Prostate gland (tissue), 2 donors: ENCODE results near the gene REC114. TPM values are rescaled to one million over a fixed set of nuclear protein-coding genes. Genes with fewer than 3 reads are reported as not detected.

Experiments used
- DNase-seq: peaks from one replicate; pipeline ENCODE4 v3.0.0-alpha.2; 2019; ENCODE audit warnings: low spot score
- H3K27ac ChIP-seq, 2 donors: fragments of 200-600 bp; sonication (generic); 2 replicates each; pipeline ENCODE4 v1.5.1; 2017 to 2019
- H3K27me3 ChIP-seq: fragments of 200-600 bp; sonication (generic); replicated peaks from 2 replicates; pipeline ENCODE4 v1.5.1; 2019; ENCODE audit not compliant: insufficient read depth
- H3K36me3 ChIP-seq, 2 donors: fragments of 200-600 bp; sonication (generic); 1 replicate in 1 of 2; 2 replicates in 1 of 2; pipeline versions ENCODE4 v1.5.1 to v1.8.1; 2017 to 2019
- H3K4me1 ChIP-seq: fragments of 200-600 bp; sonication (generic); replicated peaks from 2 replicates; pipeline ENCODE4 v1.5.1; 2019
- H3K4me3 ChIP-seq, 2 donors: fragments of 200-600 bp; sonication (generic); 2 replicates each; pipeline ENCODE4 v1.5.1; 2017 to 2019
- H3K9me3 ChIP-seq: fragments of 200-600 bp; sonication (generic); 2 replicates; pipeline ENCODE4 v1.5.1; 2017
- POLR2A ChIP-seq: fragments of 450-650 bp; IDR thresholded peaks from one replicate; pipeline ENCODE4 v1.6.1; 2016; ENCODE audit warnings: antibody characterized with exemption, mild to moderate bottlenecking
- POLR2AphosphoS5 ChIP-seq: sonication (generic); formaldehyde crosslinking; IDR thresholded peaks from one replicate; pipeline ENCODE4 v1.6.1; 2017; ENCODE audit warnings: antibody characterized with exemption
- WGBS: methylation state at CpG from one replicate; pipeline ENCODE4 v1.1.5; 2018; 5-methylcytosine and 5-hydroxymethylcytosine counted together
- intact Hi-C: fragments of 100-400 bp; cut with DNase I; formaldehyde crosslinking; loops from one replicate; pipeline ENCODE4 v1.14.2; 2022
- total RNA-seq, 2 donors: library from RNA; depleted of rRNA; stranded (reverse); fragments of >200 nt; gene quantifications; one replicate each; pipeline ENCODE4 v1.1.0, GENCODE V29; 2016
- TF ChIP-seq, protein P1 (sequence below), 4 experiments: fragments of 200-600 bp in 2 of 4; fragments of 450-650 bp in 2 of 4; sonication (generic) in 2 of 4; IDR thresholded peaks; 1 replicate in 3 of 4; 2 replicates in 1 of 4; pipeline ENCODE4 v1.5.1; 2016 to 2019; ENCODE audit warnings: antibody characterized with exemption in 4 of 4, mild to moderate bottlenecking in 2 of 4, moderate library complexity in 2 of 4

Gene REC114
- total RNA-seq, 2 donors from 2014 or later: 7.5 TPM; not detected in 1

DNA sequence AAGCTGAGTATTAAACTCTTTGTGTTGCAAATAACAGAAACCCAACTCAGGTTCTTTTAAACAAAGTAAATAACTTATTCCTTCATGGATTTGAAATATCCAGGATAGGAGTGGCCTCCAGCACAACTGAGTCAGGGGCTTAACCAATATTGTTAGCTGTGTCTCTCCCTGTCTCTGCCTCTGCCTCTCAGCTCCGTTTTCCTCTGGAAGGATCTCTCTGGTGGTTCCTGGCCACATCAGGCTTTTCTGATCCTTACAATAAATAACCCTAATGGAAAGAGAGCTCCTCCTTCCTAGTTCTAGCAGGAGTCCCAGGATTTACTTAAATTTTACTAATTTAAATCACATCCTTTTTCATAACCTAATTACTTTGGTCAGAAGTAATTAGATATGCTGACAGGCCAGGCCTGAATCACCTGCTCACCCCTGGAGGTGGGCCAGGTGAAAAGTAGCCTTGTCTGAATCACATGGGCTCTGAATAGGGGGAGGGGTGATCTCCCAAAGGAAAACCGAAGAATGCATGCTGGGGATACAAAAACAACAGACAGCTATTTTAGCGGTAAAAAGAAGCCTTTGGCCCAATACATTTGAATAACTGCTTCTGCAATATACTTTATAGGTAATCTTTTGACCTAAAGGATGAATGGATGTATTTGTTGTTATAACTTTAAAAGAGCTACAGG, 75.4 kb downstream of the REC114 start:
- no peaks in the 10 kb centered on the region for H3K36me3 ChIP-seq
- no peaks in the 10 kb centered on the region for H3K9me3 ChIP-seq
- TF ChIP-seq, protein P1, sequence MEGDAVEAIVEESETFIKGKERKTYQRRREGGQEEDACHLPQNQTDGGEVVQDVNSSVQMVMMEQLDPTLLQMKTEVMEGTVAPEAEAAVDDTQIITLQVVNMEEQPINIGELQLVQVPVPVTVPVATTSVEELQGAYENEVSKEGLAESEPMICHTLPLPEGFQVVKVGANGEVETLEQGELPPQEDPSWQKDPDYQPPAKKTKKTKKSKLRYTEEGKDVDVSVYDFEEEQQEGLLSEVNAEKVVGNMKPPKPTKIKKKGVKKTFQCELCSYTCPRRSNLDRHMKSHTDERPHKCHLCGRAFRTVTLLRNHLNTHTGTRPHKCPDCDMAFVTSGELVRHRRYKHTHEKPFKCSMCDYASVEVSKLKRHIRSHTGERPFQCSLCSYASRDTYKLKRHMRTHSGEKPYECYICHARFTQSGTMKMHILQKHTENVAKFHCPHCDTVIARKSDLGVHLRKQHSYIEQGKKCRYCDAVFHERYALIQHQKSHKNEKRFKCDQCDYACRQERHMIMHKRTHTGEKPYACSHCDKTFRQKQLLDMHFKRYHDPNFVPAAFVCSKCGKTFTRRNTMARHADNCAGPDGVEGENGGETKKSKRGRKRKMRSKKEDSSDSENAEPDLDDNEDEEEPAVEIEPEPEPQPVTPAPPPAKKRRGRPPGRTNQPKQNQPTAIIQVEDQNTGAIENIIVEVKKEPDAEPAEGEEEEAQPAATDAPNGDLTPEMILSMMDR (IDR thresholded peaks at IDR 0.05): no peak
- TF ChIP-seq POLR2A (no peak), POLR2AphosphoS5 (no peak)
- WGBS: 57% methylated on average over 3 of the region's 3 CpGs
- H3K27ac ChIP-seq: no peak overlapping the region
- H3K4me3 ChIP-seq: no peak overlapping the region
- no peaks in the 10 kb centered on the region for H3K27me3 ChIP-seq
- no peak for DNase-seq
- intact Hi-C loops: no loop called here
- H3K4me1 ChIP-seq: no peaks in the 10 kb centered on the region

DNA sequence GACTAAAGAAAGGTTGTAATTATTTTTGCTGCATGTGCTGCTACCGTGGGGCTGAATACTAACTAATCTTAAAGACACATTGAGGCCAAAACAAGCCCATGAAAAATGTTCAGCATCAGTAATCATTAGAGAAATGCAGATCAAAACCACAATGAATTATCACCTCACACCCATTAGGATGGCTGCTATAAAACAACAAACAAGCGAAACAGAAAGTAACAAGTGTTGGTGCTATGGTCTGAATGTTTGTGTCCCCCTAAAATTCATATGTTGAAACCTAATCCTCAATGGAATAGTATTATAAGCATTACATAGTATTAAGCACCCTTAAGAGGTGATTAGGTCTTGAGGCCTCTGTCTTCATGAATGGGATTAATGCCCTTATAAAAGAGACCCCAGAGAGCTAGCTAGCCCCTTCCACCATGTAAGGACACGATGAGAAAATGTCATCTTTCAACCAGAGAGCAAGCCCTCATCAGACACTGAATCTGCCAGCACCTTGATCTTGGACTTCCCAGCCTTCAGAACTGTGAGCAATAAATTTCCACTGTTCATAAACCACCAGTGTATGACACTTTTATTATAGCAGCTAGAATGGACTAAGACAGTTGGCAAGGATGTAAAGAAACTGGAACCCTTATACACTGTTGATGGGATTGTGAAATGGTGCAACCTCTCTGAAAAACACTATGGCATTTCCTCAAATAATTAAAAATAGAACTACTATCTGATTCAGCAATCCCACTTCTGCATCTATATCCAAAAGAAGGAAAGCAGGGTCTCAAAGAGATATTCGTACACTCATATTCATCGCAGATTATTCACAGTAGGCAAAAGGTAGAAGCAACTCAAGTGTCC, 76.1 kb downstream of the REC114 start:
- no peaks in the 10 kb centered on the region for H3K36me3 ChIP-seq
- DNase-seq: no peak
- H3K27me3 ChIP-seq: no peaks in the 10 kb centered on the region
- H3K27ac ChIP-seq: no peak overlapping the region
- no peaks in the 10 kb centered on the region for H3K9me3 ChIP-seq
- H3K4me3 ChIP-seq: no peak overlapping the region
- no peaks in the 10 kb centered on the region for H3K4me1 ChIP-seq
- WGBS: 83% methylated on average over 5 of the region's 5 CpGs
- intact Hi-C loops: no loop called here
- TF ChIP-seq, protein P1 (IDR thresholded peaks at IDR 0.05): no peak
- no peak for TF ChIP-seq POLR2A
- TF ChIP-seq POLR2AphosphoS5: no peak

DNA sequence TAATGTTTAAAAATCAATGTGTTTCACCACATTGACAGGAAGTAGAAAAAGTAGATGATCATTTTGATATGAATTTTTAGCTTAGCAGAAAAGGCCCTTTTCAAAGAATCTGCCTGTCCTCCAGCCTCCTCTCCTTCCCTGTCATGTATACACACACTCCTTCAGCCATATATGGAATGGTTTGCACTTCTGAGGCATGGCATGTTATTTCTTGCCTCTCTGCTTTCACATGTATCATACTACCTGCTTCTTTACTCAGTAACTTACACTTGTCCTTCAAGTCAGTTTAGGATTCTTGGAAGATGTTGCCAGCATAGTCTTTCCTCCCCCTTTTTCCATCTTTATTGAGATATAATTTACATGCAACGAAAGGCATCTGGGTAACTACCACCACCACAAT, 79.0 kb downstream of the REC114 start:
- intact Hi-C loops: no loop called here
- H3K36me3 ChIP-seq: no peaks in the 10 kb centered on the region
- no peak overlapping the region for H3K4me3 ChIP-seq
- TF ChIP-seq POLR2A (no peak), POLR2AphosphoS5 (no peak)
- TF ChIP-seq, protein P1 (IDR thresholded peaks at IDR 0.05): no peak
- DNase-seq: peak; percentile 3
- no peak overlapping the region for H3K27ac ChIP-seq
- 56% methylated on average over 1 of the region's 1 CpG for WGBS
- no peaks in the 10 kb centered on the region for H3K4me1 ChIP-seq
- no peaks in the 10 kb centered on the region for H3K9me3 ChIP-seq
- no peaks in the 10 kb centered on the region for H3K27me3 ChIP-seq

DNA sequence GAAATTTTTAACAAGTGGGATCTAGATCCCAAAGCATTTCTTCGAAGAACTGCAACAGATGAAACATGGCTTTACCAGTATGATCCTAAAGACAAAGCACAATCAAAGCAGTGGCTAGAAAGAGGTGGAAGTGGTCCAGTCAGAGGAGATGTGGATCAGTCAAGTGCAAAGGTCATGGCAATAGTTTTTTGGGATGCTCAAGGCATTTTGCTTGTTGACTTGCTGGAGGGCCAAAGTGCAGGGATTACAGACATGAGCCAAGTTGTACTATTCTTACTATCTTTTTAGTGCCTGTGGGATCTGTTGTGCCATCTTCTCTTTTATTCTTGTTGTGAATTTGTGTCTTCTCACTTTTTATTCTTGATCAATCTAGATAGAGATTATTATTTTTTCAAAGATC, 82.0 kb downstream of the REC114 start:
- Histone ChIP-seq H3K27ac (no peak overlapping the region), H3K4me3 (no peak overlapping the region), H3K27me3 (no peaks in the 10 kb centered on the region), H3K4me1 (no peaks in the 10 kb centered on the region), H3K36me3 (no peaks in the 10 kb centered on the region), H3K9me3 (no peaks in the 10 kb centered on the region)
- intact Hi-C loops: no loop called here
- TF ChIP-seq POLR2AphosphoS5: no peak
- TF ChIP-seq, protein P1 (IDR thresholded peaks at IDR 0.05): no peak
- TF ChIP-seq POLR2A: no peak
- 91% methylated on average over 1 of the region's 1 CpG for WGBS
- no peak for DNase-seq
